NCI-H1092 (cell line): ENCODE data around the gene TBC1D22A.

Experiments
- DNase-seq: peaks from one replicate; lab custom pipeline; 2025; lab: John Stamatoyannopoulos, UW

The TBC1D22A gene

DNA sequence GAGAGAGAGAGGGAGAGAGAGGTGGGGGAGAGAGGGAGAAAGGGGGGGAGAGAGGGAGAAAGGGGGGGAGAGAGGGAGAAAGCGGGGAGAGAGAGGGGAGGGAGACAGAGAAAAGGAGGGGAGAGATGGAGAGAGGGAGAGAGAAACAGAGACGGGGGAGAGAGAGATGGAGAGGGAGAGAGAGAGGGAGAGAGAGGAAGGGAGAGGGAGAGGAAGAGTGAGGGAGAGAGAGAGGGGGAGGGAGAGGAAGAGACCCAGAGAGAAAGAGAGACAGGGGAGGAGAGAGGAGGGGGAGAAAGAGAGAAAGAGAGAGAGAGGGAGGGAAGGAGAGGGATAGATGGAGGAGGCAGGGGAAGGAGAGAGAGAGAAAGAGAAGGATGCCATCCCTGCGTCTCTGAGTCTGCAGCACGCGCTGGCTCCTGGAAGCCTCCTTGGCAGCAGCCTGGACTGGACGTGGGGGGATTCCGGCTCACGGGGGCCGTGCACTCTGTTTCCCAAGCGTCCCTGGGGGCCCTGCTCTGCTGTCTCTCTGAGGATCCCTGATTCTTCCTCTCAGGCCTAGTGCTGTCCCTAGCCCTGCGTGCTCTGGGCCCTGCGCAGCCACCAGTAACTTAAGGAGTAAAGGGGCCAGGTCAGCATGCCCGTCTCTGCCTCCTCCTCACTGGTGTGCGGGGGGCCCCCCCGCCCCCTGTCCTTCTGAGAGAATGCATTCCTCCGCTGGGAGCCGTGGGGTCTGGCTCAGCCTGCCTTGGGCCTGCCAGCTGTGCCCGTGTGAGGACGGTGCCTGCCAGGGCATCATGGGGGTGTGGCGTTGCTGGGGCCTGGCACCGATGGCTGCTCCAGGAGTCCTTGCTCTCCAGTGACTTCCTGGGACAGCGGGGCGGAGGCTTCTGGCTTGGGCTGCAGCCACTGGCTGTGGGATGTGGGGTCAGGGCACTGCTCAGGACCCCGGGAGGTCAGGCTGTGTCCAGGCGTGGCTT is 429.5 kb downstream of the TBC1D22A start:
- DNase-seq: no peak

DNA sequence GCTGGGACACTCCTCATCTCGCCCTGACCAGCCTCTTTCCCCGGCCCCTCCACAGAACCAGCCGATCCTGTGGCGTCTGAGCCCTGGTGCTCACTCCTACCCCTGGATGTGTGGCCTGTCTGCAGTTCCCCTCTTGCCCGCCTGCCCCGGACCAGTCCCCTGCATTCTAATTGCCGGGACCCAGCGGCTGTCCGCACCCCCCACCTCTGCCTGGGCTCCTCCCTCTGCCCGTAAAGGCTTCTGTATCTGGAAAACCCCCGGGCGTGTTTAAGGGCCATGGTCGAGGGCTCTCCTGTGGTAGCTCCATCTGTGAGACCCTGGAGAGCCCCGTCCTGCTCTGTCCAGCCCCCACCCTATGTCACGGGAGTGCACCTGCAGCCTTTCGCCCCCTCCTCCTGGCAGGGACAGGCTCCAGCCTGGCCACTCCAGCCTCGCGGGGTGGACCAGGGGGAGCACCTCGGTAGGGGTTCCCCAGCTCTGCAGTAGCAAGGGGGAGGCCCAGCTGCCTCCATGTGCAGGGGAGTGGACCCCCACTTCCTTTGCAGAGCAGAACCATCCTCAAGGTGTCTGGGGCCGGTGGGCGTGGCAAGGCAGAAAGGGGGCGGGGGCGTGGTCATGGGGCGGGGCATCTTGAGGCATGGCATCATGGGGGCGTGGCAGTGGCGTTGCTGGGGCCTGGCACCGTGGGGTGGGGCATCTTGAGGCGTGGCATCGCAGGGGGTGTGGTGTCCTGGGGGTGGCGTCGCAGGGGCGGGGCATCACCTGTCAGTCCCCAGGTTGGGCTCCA is 430.4 kb downstream of the TBC1D22A start:
- DNase-seq: no peak

GRCh38 chr22:47193606-47194329 is 431.3 kb downstream of the TBC1D22A start:
- no peak for DNase-seq

DNA sequence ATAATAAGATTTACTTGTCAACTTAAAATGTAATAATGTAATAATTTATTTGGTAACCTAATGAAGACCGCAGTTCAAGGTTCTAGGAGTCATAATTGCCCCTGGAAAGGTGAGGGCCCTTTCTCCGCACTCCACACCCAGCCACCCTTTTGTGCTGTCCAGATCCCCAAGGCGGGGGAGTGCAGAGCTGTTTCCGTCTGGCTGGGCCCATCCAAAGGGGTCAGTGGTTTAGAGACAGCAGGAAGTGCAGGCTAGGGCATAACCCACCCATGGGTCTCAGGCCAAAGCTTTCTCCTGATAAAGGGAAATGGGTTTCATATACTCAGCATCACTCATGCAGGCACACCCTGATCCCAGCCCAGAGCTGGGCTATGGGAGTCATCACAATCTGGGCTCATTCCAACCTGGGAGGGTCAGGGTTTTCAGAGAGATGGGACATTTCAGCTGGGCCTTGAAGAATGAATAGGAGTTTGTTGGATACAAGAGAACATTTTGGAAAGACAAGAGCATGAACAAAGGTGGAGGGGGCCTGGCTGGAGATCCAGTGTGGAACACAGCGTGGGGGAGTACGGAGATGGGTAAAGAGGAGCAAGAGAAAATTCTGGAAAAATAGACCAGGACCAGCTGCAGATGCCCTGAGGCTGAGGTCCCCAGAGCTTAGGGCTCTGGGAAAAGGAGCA is 432.2 kb downstream of the TBC1D22A start:
- DNase-seq: no peak

DNA sequence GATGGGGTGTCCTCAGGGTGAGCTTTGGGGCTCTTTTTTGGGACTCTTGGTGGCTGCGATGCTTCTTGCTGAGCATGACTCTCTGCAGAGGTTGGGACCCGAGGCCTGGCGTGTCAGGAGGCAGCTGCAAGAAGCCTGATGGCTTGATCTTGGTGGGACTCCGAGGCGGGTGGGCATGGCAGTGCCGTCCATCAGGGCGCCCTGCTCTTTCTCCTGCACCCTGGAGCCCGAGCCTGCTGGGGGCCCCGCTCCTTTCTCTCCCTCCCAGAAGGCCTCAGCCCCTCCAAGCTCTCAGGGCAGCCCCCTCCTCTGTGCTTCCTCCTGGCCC is 432.7 kb downstream of the TBC1D22A start:
- DNase-seq: no peak

DNA sequence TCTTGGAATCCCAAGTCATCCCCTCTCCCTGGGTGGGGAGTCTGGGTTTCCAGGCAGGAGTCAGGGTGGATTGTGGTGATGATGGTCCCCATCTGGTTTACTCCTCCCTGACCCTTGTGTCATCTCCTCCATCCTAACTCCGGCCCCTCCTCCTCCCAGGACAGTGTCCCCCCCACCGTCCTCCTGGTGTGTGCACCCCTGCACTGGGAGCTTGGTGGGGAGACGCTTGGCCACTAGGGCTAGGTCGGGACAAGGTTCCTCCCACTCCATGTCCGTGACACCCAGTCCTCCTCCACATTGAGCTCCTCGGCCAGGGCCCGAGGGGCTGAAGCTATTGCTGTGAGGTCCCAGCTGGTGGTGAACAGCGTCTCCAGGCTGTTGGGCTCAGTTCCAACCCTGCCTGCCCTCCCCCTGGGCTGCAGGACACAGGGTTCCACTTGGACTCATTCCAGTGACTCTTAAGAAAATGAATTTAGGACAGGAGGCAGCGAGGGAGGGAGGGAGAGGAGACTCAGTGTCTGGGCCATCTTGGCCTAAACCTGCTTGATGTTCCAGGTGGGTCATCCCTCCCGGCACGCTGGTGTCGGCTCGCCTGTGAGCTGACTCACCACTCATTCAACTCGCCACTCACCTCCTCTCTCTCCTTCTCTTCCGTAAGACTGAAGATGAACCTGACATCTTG is 433.2 kb downstream of the TBC1D22A start:
- no peak for DNase-seq

GRCh38 chr22:47196166-47196849 is 433.9 kb downstream of the TBC1D22A start:
- no peak for DNase-seq

GRCh38 chr22:47196881-47197772 is 434.7 kb downstream of the TBC1D22A start:
- no peak for DNase-seq

DNA sequence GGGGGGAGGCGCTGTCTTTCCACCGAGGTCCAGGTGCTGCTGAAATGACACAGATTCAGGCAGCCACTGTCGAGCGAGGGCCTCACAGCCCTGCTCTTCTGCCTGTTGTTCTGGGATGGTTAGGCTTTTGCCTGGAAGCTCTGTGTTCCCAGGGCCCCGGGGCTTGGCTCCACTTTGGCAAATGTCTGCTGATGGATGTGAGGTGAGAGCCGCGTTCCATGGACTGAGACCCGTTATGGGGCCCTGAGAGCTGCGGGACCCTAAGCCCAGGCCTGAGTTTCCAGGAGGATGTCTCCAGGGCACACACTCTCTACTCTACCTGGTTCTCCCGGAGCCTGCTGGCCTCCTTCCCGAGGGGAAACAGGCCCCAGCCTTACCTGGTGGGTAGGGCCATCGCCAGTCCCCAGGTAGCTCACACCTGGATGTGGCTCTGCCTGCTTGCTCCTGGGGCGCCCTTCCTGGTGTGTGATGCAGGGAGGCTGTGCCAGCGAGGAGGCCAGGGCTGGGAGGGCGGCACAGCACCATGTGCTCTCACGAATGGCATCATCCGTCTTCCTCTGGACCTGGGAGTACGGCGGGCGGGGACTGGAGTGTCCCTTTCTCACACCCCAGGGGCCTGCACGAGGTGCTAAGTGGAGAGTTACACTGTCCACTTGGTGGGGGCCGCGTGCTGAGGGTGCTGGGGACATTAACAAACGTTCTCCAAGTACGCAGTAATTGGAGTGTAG is 435.5 kb downstream of the TBC1D22A start:
- no peak for DNase-seq

DNA sequence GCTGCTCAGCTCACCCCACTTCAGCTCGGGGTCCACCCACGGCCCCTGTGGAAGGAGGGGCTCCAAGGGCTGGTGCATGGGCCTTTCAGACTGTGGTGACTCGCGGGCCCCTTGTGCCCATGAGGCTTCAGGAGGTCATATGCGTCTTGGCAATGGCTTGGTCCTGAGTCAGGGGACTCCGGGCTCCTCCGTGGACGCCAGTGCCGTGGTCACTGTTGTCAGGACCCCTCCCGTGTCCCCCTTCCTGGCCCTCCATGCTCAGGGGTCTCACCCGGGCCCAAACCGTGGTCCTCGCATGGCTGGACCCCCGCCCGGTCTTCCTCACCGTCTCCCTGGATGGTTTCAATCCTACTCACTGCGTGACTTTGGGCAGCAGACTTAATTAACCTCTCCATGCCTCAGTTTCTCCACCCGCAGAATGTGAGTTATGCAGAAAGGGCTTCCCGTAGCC is 436.4 kb downstream of the TBC1D22A start:
- DNase-seq: no peak

DNA sequence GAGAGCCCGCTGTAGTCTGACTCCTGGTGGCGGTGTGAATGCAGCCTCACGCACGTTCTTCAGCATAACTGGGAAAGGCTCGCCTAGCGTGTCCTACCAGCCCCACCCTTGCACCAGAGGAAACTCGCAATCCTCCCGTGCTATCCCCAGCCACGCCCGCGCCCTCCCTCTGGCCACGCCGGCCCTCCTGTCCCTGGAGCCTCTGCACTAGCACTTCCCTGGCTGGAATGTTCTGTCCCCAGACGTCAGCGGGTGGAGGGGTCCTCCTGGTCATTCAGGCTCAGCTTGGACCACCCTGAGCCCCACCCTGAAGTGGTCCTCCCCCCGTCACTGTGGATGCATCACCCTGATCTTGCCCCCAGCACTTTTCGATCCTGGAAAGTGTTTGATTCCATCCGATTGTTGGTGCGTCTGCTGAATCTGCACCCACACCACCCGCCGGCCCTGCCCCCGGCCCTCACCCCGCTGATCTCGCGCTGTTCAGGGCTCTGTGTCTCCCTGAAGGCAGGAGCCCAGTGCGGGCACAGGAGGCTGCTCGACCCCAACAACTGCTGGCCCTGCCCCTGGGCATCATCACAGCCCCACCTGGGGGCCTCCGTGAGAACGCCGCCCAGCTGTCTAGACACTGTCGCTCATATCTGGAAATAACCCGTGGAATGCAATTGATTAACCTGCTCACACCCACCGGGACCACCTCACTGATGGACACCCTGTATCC is 437.0 kb downstream of the TBC1D22A start:
- DNase-seq: no peak

DNA sequence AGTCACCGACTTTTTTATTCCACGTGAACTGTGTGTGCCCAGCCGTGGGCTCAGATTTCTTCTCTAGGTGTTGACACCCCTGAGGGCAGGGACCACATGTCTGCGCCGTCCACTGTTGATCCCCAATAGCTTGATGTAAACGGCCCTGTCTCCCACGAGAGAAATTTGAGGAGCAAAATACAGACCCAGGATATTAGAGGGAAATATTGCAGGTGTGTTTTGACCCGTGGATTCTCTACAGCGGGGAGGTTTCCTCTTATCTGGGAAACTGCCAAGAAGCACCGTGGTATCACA is 437.5 kb downstream of the TBC1D22A start:
- no peak for DNase-seq

GRCh38 chr22:47200273-47201051 is 438.0 kb downstream of the TBC1D22A start:
- no peak for DNase-seq

DNA sequence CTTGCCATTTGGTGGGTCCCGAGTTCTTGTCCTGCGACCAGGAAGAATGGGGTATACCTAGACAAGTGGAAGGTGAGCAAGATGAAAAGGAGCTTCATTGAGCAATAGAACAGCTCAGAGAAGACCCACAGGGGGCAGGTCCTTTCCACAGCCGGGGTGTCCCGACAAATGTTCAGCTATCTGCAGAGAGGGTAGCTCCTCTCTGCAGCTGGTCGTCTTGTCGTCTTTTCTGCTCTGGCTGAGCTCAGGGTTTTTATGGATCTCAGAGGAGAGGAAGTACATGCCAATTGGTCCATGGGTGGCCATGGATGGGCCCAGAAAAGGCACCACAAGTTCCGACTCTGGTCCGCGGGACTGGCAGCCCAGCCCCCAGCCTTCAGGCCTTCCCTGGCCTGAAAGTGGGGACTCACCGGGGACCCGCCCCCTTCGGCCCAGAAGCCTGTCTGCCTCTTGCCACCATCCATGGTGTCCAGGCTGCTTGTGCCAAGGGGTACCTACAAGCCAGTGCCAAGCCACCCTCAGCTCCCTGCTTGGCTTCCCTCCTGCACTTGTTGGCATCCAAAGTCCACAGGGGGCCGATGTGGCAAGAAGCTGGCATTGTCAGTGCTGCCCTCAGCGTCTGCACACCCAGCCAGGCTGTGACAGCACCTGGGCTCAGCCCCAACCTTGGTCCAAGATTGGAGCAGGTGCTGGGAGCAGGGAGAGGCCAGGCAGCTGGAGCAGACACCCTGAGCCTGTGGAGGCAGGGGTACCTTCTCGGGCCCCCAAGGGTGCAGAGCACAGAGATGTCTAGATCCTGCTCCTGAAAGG is 438.9 kb downstream of the TBC1D22A start:
- no peak for DNase-seq

DNA sequence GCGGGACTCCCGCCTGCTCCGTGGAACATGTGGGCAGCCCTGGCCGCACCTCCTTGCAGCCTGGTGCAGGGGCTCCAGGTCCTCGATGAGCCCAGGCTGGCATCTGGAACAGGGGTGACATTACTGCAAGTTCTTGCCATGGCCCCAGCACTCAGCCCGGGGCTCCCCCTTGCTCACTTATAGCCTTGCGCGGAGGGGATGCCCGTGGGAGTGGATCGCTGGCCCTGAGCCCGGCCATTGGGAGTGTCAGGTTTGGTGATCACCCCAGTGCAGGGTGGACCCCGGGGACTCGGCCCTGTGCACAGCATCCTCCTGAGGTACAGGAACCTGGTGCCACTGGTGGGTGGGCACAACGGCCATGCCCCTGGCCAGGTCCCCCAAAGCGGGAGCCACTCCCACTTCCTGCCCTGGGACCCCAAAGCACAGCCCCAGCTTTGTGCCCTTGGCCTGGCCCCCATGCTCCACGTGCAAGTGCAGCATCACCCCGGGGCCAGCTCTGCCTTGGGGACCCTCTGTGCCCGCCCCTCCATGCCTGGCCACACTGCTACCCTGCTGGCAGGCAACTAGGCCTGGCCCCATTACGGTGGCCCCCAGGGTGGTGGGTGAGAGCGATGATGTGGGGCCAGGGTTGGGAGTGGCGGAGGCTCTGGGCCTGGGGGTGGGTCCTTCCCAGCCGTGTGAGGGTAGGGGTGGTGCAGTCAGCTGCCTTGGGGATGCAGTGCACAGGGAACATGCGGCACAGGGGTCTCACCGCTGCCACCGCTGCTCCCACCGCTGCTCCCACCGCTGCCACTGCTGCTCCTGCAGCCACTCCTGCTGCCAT is 439.8 kb downstream of the TBC1D22A start:
- no peak for DNase-seq
